Liver (tissue), 9 donors: ENCODE measurements around the gene LAMA2. TPM values are rescaled to one million over a fixed set of nuclear protein-coding genes. Genes with fewer than 3 reads are reported as not detected.

Source experiments
- DNase-seq: peaks from one replicate; pipeline ENCODE4 v3.0.0-alpha.2; 2017; ENCODE audit warnings: low spot score
- H3K27ac ChIP-seq, 2 donors: one replicate each; pipeline ENCODE4 v1.7.0; 2013; ENCODE audit warnings: inconsistent platforms in 2 of 2, low read length in 2 of 2, control low read depth in 1 of 2, low read depth in 1 of 2, mild to moderate bottlenecking in 1 of 2
- H3K27me3 ChIP-seq, 4 donors: one replicate each; pipeline versions ENCODE4 v1.6.1 to v1.7.0; 2013; ENCODE audit warnings: low read length in 3 of 4, inconsistent platforms in 1 of 4, mild to moderate bottlenecking in 1 of 4, moderate library complexity in 1 of 4; ENCODE audit not compliant: control insufficient read depth in 4 of 4, insufficient read depth in 4 of 4
- H3K36me3 ChIP-seq, 4 donors: one replicate each; pipeline versions ENCODE4 v1.6.1 to v1.7.0; 2013; ENCODE audit warnings: low read length in 3 of 4, mild to moderate bottlenecking in 3 of 4, low read depth in 1 of 4, moderate library complexity in 1 of 4; ENCODE audit not compliant: control insufficient read depth in 4 of 4, insufficient read depth in 3 of 4
- H3K4me1 ChIP-seq, 4 donors: one replicate each; pipeline versions ENCODE4 v1.6.1 to v1.7.0; 2013; ENCODE audit warnings: low read length in 3 of 4, mild to moderate bottlenecking in 3 of 4, moderate library complexity in 1 of 4; ENCODE audit not compliant: control insufficient read depth in 4 of 4, insufficient read depth in 4 of 4
- H3K4me3 ChIP-seq, 3 donors: one replicate each; pipeline versions ENCODE4 v1.6.1 to v1.7.0; 2013; ENCODE audit warnings: low read length in 3 of 3, control low read depth in 1 of 3, low read depth in 1 of 3, mild to moderate bottlenecking in 1 of 3
- H3K9ac ChIP-seq, 2 donors: one replicate each; pipeline ENCODE4 v1.7.0; 2013; ENCODE audit warnings: low read length in 2 of 2, mild to moderate bottlenecking in 2 of 2, moderate library complexity in 2 of 2, control low read depth in 1 of 2, low read depth in 1 of 2
- H3K9me3 ChIP-seq, 4 donors: one replicate each; pipeline versions ENCODE4 v1.6.1 to v1.7.0; 2013; ENCODE audit warnings: low read length in 3 of 4; ENCODE audit not compliant: control insufficient read depth in 4 of 4
- ATF3 ChIP-seq: IDR thresholded peaks from 2 replicates; pipeline ENCODE4 v1.6.1; 2016; ENCODE audit warnings: antibody characterized with exemption
- CTCF ChIP-seq: fragments of 150-350 bp; IDR thresholded peaks from 2 replicates; pipeline ENCODE4 v1.5.1; 2017; ENCODE audit warnings: improper control_type of control experiment, low read depth, low read length; ENCODE audit not compliant: missing input control
- FOXA1 ChIP-seq: IDR thresholded peaks from 2 replicates; pipeline ENCODE4 v1.6.1; 2016; ENCODE audit warnings: antibody characterized with exemption
- FOXA2 ChIP-seq: IDR thresholded peaks from 2 replicates; pipeline ENCODE4 v1.6.1; 2016; ENCODE audit warnings: antibody characterized with exemption
- HNF4A ChIP-seq, 2 donors: conservative IDR thresholded peaks; 2 replicates each; pipeline ENCODE4 v1.6.1; 2016; ENCODE audit warnings: antibody characterized with exemption in 2 of 2, mild to moderate bottlenecking in 2 of 2
- JUND ChIP-seq, 2 donors: IDR thresholded peaks; 2 replicates each; pipeline ENCODE4 v1.6.1; 2016; ENCODE audit warnings: antibody characterized with exemption in 2 of 2
- MAX ChIP-seq: IDR thresholded peaks from 2 replicates; pipeline ENCODE4 v1.6.1; 2016; ENCODE audit warnings: antibody characterized with exemption
- NR2F2 ChIP-seq: IDR thresholded peaks from 2 replicates; pipeline ENCODE4 v1.6.1; 2016; ENCODE audit warnings: antibody characterized with exemption
- RAD21 ChIP-seq, 2 donors: IDR thresholded peaks; 2 replicates each; pipeline ENCODE4 v1.6.1; 2016; ENCODE audit warnings: antibody characterized with exemption in 2 of 2, mild to moderate bottlenecking in 2 of 2
- REST ChIP-seq: IDR thresholded peaks from 2 replicates; pipeline ENCODE4 v1.6.1; 2016; ENCODE audit warnings: antibody characterized with exemption, mild to moderate bottlenecking
- SP1 ChIP-seq: IDR thresholded peaks from 2 replicates; pipeline ENCODE4 v1.6.1; 2018; ENCODE audit warnings: antibody characterized with exemption, mild to moderate bottlenecking
- TAF1 ChIP-seq: conservative IDR thresholded peaks from 2 replicates; pipeline ENCODE4 v1.6.1; 2016; ENCODE audit warnings: antibody characterized with exemption, mild to moderate bottlenecking
- YY1 ChIP-seq: IDR thresholded peaks from 2 replicates; pipeline ENCODE4 v1.6.1; 2016; ENCODE audit warnings: antibody characterized with exemption, mild to moderate bottlenecking
- ZBTB33 ChIP-seq: IDR thresholded peaks from 2 replicates; pipeline ENCODE4 v1.6.1; 2016; ENCODE audit warnings: antibody characterized with exemption
- WGBS: extraction: QIAGEN DNeasy Blood & Tissue Kit; methylation state at CpG from one replicate; pipeline ENCODE4 v1.1.7; 2013; 5-methylcytosine and 5-hydroxymethylcytosine counted together
- polyA plus RNA-seq, 2 donors: library from polyadenylated mRNA; stranded (reverse) in 1 of 2; unstranded in 1 of 2; fragments of 200-250 nt in 1 of 2; fragments of >200 nt in 1 of 2; fragmentation: Nextera tagmentation in 1 of 2; extraction: Ambion mirVana in 1 of 2; gene quantifications; one replicate each; pipeline versions ENCODE4 v1.2.1 to v1.2.3, GENCODE V29; 2013 to 2015
- total RNA-seq, 2 donors: library from RNA; depleted of rRNA; stranded (reverse); fragments of >200 nt; gene quantifications; one replicate each; pipeline ENCODE4 v1.2.3, GENCODE V29; 2014
- donor health status: healthy.
- donor health status: healthy.
- donor health status: healthy.
- donor health status: healthy.
- donor health status: healthy.

Gene LAMA2
- total and polyA plus RNA-seq, 4 donors, result 1.3 to 17.0 (median 3.0) TPM

- TF ChIP-seq MAX (no peak), FOXA1 (no peak), HNF4A (conservative IDR thresholded peaks at IDR 0.05) (no peak), JUND (IDR thresholded peaks at IDR 0.05) (no peak), ATF3 (no peak), NR2F2 (no peak), SP1 (no peak), TAF1 (no peak), FOXA2 (no peak)
- Histone ChIP-seq H3K4me1 (no peaks in the 10 kb centered on the region), H3K27ac (no peak overlapping the region), H3K27me3 (no peaks in the 10 kb centered on the region), H3K36me3 (no peaks in the 10 kb centered on the region), H3K4me3 (no peak overlapping the region), H3K9me3 (no peaks in the 10 kb centered on the region), H3K9ac (no peak overlapping the region)
- WGBS, result 58% methylated on average over 3 of the region's 3 CpGs
- DNase-seq, result no peak
Observed at GRCh38 chr6:129094147-129094546, 211.2 kb downstream of the LAMA2 start.

GRCh38 chr6:129096651-129097290 is 213.8 kb downstream of the LAMA2 start:
- H3K9me3 ChIP-seq, result no peaks in the 10 kb centered on the region
- WGBS, result 78% methylated on average over 3 of the region's 3 CpGs
- no peaks in the 10 kb centered on the region for H3K36me3 ChIP-seq
- H3K4me1 ChIP-seq, result no peaks in the 10 kb centered on the region
- no peak overlapping the region for H3K9ac ChIP-seq
- no peak overlapping the region for H3K27ac ChIP-seq
- no peak overlapping the region for H3K4me3 ChIP-seq
- H3K27me3 ChIP-seq, result no peaks in the 10 kb centered on the region
- no peak for DNase-seq
- TF ChIP-seq REST (no peak), HNF4A (conservative IDR thresholded peaks at IDR 0.05) (no peak), YY1 (no peak), ZBTB33 (no peak), SP1 (no peak), JUND (IDR thresholded peaks at IDR 0.05) (no peak)

GRCh38 chr6:129098061-129098553 is 215.2 kb downstream of the LAMA2 start:
- Histone ChIP-seq H3K4me3 (no peak overlapping the region), H3K9ac (no peak overlapping the region), H3K27ac (no peak overlapping the region), H3K27me3 (no peaks in the 10 kb centered on the region), H3K36me3 (no peaks in the 10 kb centered on the region), H3K9me3 (no peaks in the 10 kb centered on the region), H3K4me1 (no peaks in the 10 kb centered on the region)
- TF ChIP-seq HNF4A (conservative IDR thresholded peaks at IDR 0.05) (no peak), CTCF (no peak), FOXA1 (no peak), REST (no peak), YY1 (no peak), RAD21 (IDR thresholded peaks at IDR 0.05) (no peak), SP1 (no peak)
- WGBS, result 84% methylated on average over 9 of the region's 9 CpGs
- DNase-seq, result no peak
